Brain pericyte (primary cell): Measurements from ENCODE around the gene IFI27L1.

Experiments
- DNase-seq: peaks from one replicate; pipeline ENCODE4 v3.0.0-alpha.2; 2012; ENCODE audit warnings: low read depth, low spot score

The IFI27L1 gene

GRCh38 chr14:94079891-94080620, 1.1 kb upstream of the IFI27L1 start:
- DNase-seq, result no peak

- no peak for DNase-seq
Measured at GRCh38 chr14:94081386-94081820, 293 bp downstream of the IFI27L1 start.

- DNase-seq, result no peak
Measured at GRCh38 chr14:94087891-94088290, 6.8 kb downstream of the IFI27L1 start.

GRCh38 chr14:94088516-94088915, 7.4 kb downstream of the IFI27L1 start:
- DNase-seq, result no peak

- DNase-seq, result no peak
Measured at GRCh38 chr14:94089479-94089878, 8.4 kb downstream of the IFI27L1 start.

GRCh38 chr14:94093418-94093817, 12.3 kb downstream of the IFI27L1 start:
- DNase-seq, result no peak

- DNase-seq, result no peak
Measured at GRCh38 chr14:94097091-94097490, 16.0 kb downstream of the IFI27L1 start.

GRCh38 chr14:94098326-94098992, 17.3 kb downstream of the IFI27L1 start:
- no peak for DNase-seq

- DNase-seq, result no peak
Measured at GRCh38 chr14:94099006-94099405, 17.9 kb downstream of the IFI27L1 start.

GRCh38 chr14:94100847-94101246, 19.7 kb downstream of the IFI27L1 start:
- DNase-seq, result no peak

- DNase-seq, result no peak
Measured at GRCh38 chr14:94101748-94102147, 20.6 kb downstream of the IFI27L1 start.

GRCh38 chr14:94102768-94103482, 21.8 kb downstream of the IFI27L1 start:
- no peak for DNase-seq

- no peak for DNase-seq
Measured at GRCh38 chr14:94103554-94104150, 22.5 kb downstream of the IFI27L1 start.

- no peak for DNase-seq
Measured at GRCh38 chr14:94104731-94105130, 23.6 kb downstream of the IFI27L1 start.

- no peak for DNase-seq
Measured at GRCh38 chr14:94109915-94110250, 28.8 kb downstream of the IFI27L1 start.

- DNase-seq, result no peak
Measured at GRCh38 chr14:94110552-94111181, 29.6 kb downstream of the IFI27L1 start, which contains the start of gene IFI27. TSS of gene IFI27 (plus strand) at chr14:94110736.

- no peak for DNase-seq
Measured at GRCh38 chr14:94111276-94112095, 30.4 kb downstream of the IFI27L1 start.

- no peak for DNase-seq
Measured at GRCh38 chr14:94112513-94113063, 31.5 kb downstream of the IFI27L1 start.

- no peak for DNase-seq
Measured at GRCh38 chr14:94113073-94113472, 32.0 kb downstream of the IFI27L1 start.

GRCh38 chr14:94113490-94113889, 32.4 kb downstream of the IFI27L1 start:
- DNase-seq, result no peak
